K562 (cell line): ENCODE data around the gene SSBP1. TPM values are rescaled to one million over a fixed set of nuclear protein-coding genes. Genes with fewer than 3 reads are reported as not detected.

ENCODE experiments used
- CEBPG ChIP-seq, 3 experiments: fragments of 200-800 bp in 1 of 3; sonication (Bioruptor generic) in 1 of 3; sonication (generic) in 1 of 3; formaldehyde crosslinking in 1 of 3; IDR thresholded peaks in 2 of 3; conservative IDR thresholded peaks in 1 of 3; 2 replicates each; pipeline versions ENCODE4 v1.6.1 to v1.8.0; 2016 to 2022; ENCODE audit warnings: missing compliant biosample characterization in 2 of 3, missing genetic modification characterization in 2 of 3, mild to moderate bottlenecking in 1 of 3, missing genetic modification reagents in 1 of 3
- CHD1 ChIP-seq: fragments of 200-600 bp; sonication (generic); IDR thresholded peaks from one replicate; pipeline ENCODE4 v1.6.1; 2012; ENCODE audit warnings: mild to moderate bottlenecking, moderate library complexity, low read length, inconsistent platforms
- CREM ChIP-seq: IDR thresholded peaks from 2 replicates; pipeline ENCODE4 v1.6.1; 2014; ENCODE audit warnings: antibody characterized with exemption, low read depth
- FOXK2 ChIP-seq, 2 experiments: fragments of 450-650 bp; IDR thresholded peaks in 1 of 2; conservative IDR thresholded peaks in 1 of 2; 2 replicates each; pipeline ENCODE4 v1.6.1; 2016; ENCODE audit warnings: low read depth in 2 of 2, mild to moderate bottlenecking in 1 of 2
- GABPB1 ChIP-seq: sonication (generic); formaldehyde crosslinking; IDR thresholded peaks from 2 replicates; pipeline ENCODE4 v1.8.0; 2022; ENCODE audit warnings: mild to moderate bottlenecking, missing genetic modification reagents
- JUND ChIP-seq, 2 experiments: IDR thresholded peaks; 2 replicates in 1 of 2; 3 replicates in 1 of 2; pipeline ENCODE4 v1.6.1; 2011; ENCODE audit warnings: borderline replicate concordance in 2 of 2, low read depth in 2 of 2, low read length in 2 of 2, improper control_type of control experiment in 1 of 2, missing biosample characterization in 1 of 2, missing genetic modification characterization in 1 of 2, missing genetic modification reagents in 1 of 2
- KDM1A ChIP-seq, 2 experiments: fragments of 450-650 bp; IDR thresholded peaks; 2 replicates each; pipeline ENCODE4 v1.6.1; 2016; ENCODE audit warnings: mild to moderate bottlenecking in 2 of 2
- MYNN ChIP-seq, 2 experiments: sonication (generic); formaldehyde crosslinking in 1 of 2; IDR thresholded peaks; 2 replicates each; pipeline versions ENCODE4 v1.5.0 to v1.6.1; 2016 to 2020; ENCODE audit warnings: antibody characterized with exemption in 1 of 2, missing genetic modification reagents in 1 of 2
- PHF8 ChIP-seq: fragments of 200-600 bp; sonication (generic); IDR thresholded peaks from 2 replicates; pipeline ENCODE4 v1.6.1; 2012; ENCODE audit warnings: mixed run types, mild to moderate bottlenecking, inconsistent platforms, low read length, moderate library complexity, borderline replicate concordance
- SRF ChIP-seq, 2 experiments: fragments of 250-450, 450-650 bp in 1 of 2; sonication (Bioruptor Pico) in 1 of 2; sonication (generic) in 1 of 2; formaldehyde crosslinking; IDR thresholded peaks; 2 replicates each; pipeline versions ENCODE4 v1.5.0 to v1.5.1; 2020 to 2022; ENCODE audit warnings: mild to moderate bottlenecking in 1 of 2, missing genetic modification reagents in 1 of 2
- ZNF316 ChIP-seq: fragments of 450-650 bp; IDR thresholded peaks from 2 replicates; pipeline ENCODE4 v1.6.1; 2016
- polyA plus RNA-seq, 8 experiments: library from polyadenylated mRNA; depleted of rRNA in 4 of 8; stranded (reverse) in 5 of 8; unstranded in 3 of 8; fragments of >200 nt; fragmentation: Nextera tagmentation in 2 of 8; fragmentation: Illumina TruSeq in 1 of 8; extraction: Ambion mirVana in 2 of 8; extraction: Trizol in 1 of 8; gene quantifications; 2 replicates each; pipeline versions ENCODE4 v1.2.1 to v1.2.3, GENCODE V29; 2011 to 2014; ENCODE audit warnings: inconsistent platforms in 1 of 8, missing spikeins in 1 of 8
- total RNA-seq, 7 experiments: library from RNA; depleted of rRNA in 6 of 7; stranded (reverse); fragments of >200 nt in 6 of 7; fragmentation: Illumina TruSeq in 2 of 7; extraction: Trizol in 2 of 7; gene quantifications; 2 replicates each; pipeline versions ENCODE4 v1.2.1 to v1.2.3, GENCODE V29; 2011 to 2021; ENCODE audit warnings: low replicate concordance in 1 of 7
- TF ChIP-seq, protein P1 (sequence below): fragments of 450-650 bp; IDR thresholded peaks from 2 replicates; pipeline ENCODE4 v1.6.1; 2017; ENCODE audit warnings: mild to moderate bottlenecking, moderate library complexity
- TF ChIP-seq, protein P2 (sequence below): sonication (generic); formaldehyde crosslinking; IDR thresholded peaks from 2 replicates; pipeline ENCODE4 v1.8.0; 2022; ENCODE audit warnings: mild to moderate bottlenecking, missing genetic modification reagents
- TF ChIP-seq, protein P3 (sequence below), 2 experiments: fragments of 450-650 bp in 1 of 2; sonication (generic) in 1 of 2; formaldehyde crosslinking in 1 of 2; IDR thresholded peaks in 1 of 2; conservative IDR thresholded peaks in 1 of 2; 2 replicates each; pipeline versions ENCODE4 v1.6.1 to v1.8.1; 2016 to 2023; ENCODE audit warnings: mild to moderate bottlenecking in 2 of 2, moderate library complexity in 2 of 2, inconsistent platforms in 1 of 2, missing genetic modification reagents in 1 of 2
- TF ChIP-seq, protein P4 (sequence below): fragments of 250-450 bp; sonication (Bioruptor Pico); IDR thresholded peaks from 2 replicates; pipeline ENCODE4 v1.4.0; 2020; ENCODE audit warnings: mild to moderate bottlenecking
- TF ChIP-seq, protein P5 (sequence below): fragments of 450-650 bp; IDR thresholded peaks from 2 replicates; pipeline ENCODE4 v1.6.1; 2018; ENCODE audit not compliant: partially characterized antibody

The SSBP1 gene
- total and polyA plus RNA-seq, 9 of the 15 experiments (the other 6 are each of a cell fraction or from before 2014, with no cell fraction given) = 404 to 1,996 (median 835) TPM

DNA sequence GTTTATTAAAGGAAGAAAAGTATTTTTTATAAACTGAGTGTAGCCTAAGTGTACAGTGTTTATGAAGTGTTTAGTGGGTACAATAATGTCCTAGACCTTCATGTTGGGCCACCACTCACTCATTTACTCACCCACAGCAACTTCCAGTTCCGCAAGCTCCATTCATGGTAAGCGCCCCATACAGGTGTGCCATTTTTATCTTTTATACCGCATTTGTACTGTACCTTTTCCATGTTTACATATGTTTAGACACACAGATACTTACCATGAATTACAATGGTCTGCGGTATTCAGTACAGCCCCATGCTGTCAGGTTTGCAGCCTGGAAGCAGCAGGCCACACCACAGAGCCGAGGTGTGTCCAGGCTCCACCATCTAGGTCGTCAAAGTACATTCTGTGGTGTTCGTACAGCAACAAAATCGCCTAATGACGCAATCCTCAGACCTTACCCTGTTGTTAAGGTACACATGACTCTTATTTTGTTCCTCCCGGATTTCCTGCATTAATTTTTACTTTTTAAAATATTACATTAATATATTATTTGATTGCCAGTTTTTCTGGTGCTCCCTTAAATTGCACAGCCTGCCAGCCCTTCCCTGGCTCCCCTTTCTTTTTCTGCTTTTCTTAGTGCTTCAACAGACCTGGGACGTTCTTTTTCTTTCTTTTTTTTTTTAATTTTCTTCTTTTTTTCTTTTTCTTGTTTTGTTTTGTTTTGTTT is 881 bp upstream of the SSBP1 start (continued):
- TF ChIP-seq SRF (CRISPR knock-in tag; IDR thresholded peaks at IDR 0.05) (no peak), MYNN (IDR thresholded peaks at IDR 0.05) (peak; percentile 83), MYNN (CRISPR knock-in tag; IDR thresholded peaks at IDR 0.05) (no peak), GABPB1 (CRISPR knock-in tag) (no peak), ZNF316 (0 out of 2 replicates have a peak, but pooled peaks have one; percentile 11), JUND (IDR thresholded peaks at IDR 0.05; ENCODE audit: borderline replicate concordance, low read depth, low read length) (peak; percentile 71), JUND (tag; IDR thresholded peaks at IDR 0.05; ENCODE audit: borderline replicate concordance, low read depth, low read length) (no peak; the same call in 2 of the 3 replicates), PHF8 (peak; percentile 37; the same call in 1 of the 2 replicates), CREM (peak; percentile 44; the same call in 1 of the 2 replicates), FOXK2 (conservative IDR thresholded peaks at IDR 0.05 in 1 of 2, IDR thresholded peaks at IDR 0.05 in 1 of 2; ENCODE audit: low read depth in 2 of 2) (peak; percentile 25 to 36; a peak in 2 of 4 replicates), CHD1 (peak; percentile 86), CEBPG (CRISPR knock-in tag; IDR thresholded peaks at IDR 0.05) (peak; percentile 91), CEBPG (tag; conservative IDR thresholded peaks at IDR 0.05 in 1 of 2, IDR thresholded peaks at IDR 0.05 in 1 of 2) (peak; percentile 91 to 98), KDM1A (IDR thresholded peaks at IDR 0.05) (no peak)
- TF ChIP-seq, protein P1, sequence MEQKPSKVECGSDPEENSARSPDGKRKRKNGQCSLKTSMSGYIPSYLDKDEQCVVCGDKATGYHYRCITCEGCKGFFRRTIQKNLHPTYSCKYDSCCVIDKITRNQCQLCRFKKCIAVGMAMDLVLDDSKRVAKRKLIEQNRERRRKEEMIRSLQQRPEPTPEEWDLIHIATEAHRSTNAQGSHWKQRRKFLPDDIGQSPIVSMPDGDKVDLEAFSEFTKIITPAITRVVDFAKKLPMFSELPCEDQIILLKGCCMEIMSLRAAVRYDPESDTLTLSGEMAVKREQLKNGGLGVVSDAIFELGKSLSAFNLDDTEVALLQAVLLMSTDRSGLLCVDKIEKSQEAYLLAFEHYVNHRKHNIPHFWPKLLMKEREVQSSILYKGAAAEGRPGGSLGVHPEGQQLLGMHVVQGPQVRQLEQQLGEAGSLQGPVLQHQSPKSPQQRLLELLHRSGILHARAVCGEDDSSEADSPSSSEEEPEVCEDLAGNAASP = no peak
- TF ChIP-seq, protein P2, sequence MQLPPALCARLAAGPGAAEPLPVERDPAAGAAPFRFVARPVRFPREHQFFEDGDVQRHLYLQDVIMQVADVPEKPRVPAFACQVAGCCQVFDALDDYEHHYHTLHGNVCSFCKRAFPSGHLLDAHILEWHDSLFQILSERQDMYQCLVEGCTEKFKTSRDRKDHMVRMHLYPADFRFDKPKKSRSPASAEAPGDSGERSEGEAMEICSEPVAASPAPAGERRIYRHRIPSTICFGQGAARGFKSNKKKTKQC (CRISPR knock-in tag) = no peak
- TF ChIP-seq, protein P3, sequence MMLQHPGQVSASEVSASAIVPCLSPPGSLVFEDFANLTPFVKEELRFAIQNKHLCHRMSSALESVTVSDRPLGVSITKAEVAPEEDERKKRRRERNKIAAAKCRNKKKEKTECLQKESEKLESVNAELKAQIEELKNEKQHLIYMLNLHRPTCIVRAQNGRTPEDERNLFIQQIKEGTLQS (IDR thresholded peaks at IDR 0.05) = peak; percentile 96
- TF ChIP-seq, protein P3 (CRISPR knock-in tag; conservative IDR thresholded peaks at IDR 0.05) = no peak
- TF ChIP-seq, protein P4, sequence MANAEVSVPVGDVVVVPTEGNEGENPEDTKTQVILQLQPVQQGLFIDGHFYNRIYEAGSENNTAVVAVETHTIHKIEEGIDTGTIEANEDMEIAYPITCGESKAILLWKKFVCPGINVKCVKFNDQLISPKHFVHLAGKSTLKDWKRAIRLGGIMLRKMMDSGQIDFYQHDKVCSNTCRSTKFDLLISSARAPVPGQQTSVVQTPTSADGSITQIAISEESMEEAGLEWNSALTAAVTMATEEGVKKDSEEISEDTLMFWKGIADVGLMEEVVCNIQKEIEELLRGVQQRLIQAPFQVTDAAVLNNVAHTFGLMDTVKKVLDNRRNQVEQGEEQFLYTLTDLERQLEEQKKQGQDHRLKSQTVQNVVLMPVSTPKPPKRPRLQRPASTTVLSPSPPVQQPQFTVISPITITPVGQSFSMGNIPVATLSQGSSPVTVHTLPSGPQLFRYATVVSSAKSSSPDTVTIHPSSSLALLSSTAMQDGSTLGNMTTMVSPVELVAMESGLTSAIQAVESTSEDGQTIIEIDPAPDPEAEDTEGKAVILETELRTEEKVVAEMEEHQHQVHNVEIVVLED (CRISPR knock-in tag) = no peak
- TF ChIP-seq, protein P5, sequence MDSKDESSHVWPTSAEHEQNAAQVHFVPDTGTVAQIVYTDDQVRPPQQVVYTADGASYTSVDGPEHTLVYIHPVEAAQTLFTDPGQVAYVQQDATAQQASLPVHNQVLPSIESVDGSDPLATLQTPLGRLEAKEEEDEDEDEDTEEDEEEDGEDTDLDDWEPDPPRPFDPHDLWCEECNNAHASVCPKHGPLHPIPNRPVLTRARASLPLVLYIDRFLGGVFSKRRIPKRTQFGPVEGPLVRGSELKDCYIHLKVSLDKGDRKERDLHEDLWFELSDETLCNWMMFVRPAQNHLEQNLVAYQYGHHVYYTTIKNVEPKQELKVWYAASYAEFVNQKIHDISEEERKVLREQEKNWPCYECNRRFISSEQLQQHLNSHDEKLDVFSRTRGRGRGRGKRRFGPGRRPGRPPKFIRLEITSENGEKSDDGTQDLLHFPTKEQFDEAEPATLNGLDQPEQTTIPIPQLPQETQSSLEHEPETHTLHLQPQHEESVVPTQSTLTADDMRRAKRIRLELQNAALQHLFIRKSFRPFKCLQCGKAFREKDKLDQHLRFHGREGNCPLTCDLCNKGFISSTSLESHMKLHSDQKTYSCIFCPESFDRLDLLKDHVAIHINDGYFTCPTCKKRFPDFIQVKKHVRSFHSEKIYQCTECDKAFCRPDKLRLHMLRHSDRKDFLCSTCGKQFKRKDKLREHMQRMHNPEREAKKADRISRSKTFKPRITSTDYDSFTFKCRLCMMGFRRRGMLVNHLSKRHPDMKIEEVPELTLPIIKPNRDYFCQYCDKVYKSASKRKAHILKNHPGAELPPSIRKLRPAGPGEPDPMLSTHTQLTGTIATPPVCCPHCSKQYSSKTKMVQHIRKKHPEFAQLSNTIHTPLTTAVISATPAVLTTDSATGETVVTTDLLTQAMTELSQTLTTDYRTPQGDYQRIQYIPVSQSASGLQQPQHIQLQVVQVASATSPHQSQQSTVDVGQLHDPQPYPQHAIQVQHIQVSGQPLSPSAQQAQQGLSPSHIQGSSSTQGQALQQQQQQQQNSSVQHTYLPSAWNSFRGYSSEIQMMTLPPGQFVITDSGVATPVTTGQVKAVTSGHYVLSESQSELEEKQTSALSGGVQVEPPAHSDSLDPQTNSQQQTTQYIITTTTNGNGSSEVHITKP = peak; percentile 18
